Measurements from ENCODE around the gene SPOCK3. TPM values are rescaled to one million over a fixed set of nuclear protein-coding genes. Genes with fewer than 3 reads are reported as not detected.

Gene SPOCK3
- total RNA-seq, 2 experiments from 2014 or later, result not detected

DNA sequence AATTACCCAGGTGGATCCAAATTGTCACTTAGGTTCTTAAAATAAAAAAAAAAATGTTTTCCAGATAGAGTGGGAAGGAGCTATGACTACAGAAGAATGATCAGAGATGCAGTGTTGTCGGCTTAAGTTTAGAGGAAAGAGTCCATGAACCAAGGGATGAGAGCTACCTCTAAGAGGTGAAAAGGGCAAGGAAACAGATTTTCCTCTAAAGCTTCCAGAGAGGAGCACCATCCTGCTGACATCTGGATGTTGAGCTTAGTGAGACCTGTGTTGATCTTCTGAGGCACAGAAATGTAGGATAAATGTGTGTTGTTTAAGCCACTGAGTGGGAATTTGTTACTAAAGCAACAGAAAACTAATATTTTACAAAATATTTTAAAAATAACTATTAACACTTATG lies 498.7 kb downstream of the SPOCK3 start:
- Histone ChIP-seq H3K79me2 (ENCODE audit: insufficient read depth, low read depth, low read length) (no peaks in the 10 kb centered on the region), H3K9me3 (ENCODE audit: low read length) (no peaks in the 10 kb centered on the region), H4K20me1 (ENCODE audit: insufficient read depth, low read length) (no peaks in the 10 kb centered on the region), H3K4me3 (ENCODE audit: low read depth, low read length, poor library complexity, severe bottlenecking) (no peak overlapping the region), H3K36me3 (ENCODE audit: insufficient read depth, low read length) (no peaks in the 10 kb centered on the region), H3K27ac (ENCODE audit: low read depth, low read length, poor library complexity, severe bottlenecking) (no peak overlapping the region), H3K4me2 (ENCODE audit: low read length) (no peak overlapping the region), H3K4me1 (ENCODE audit: insufficient read depth, low read length, poor library complexity, severe bottlenecking) (no peaks in the 10 kb centered on the region), H2AFZ (ENCODE audit: low read length) (no peak overlapping the region), H3K9me2 (ENCODE audit: insufficient read depth, low read length) (no peaks in the 10 kb centered on the region)
- BruUV-seq (replicated peaks), result no TSS peak
- ChIA-PET CTCF (ENCODE audit: unreplicated experiment) (no interaction called here), POLR2A (no interaction called here)
- no peak for DNase-seq (ENCODE audit: low spot score)
- intact Hi-C loops (cut with micrococcal nuclease; ENCODE audit: unreplicated experiment), result no loop called here
- no peak for TF ChIP-seq CTCF (conservative IDR thresholded peaks at IDR 0.05; ENCODE audit: low read length)
- TF ChIP-seq EZH2phosphoT487 (IDR thresholded peaks at IDR 0.05; ENCODE audit: borderline replicate concordance, low read depth, low read length), result no peak

DNA sequence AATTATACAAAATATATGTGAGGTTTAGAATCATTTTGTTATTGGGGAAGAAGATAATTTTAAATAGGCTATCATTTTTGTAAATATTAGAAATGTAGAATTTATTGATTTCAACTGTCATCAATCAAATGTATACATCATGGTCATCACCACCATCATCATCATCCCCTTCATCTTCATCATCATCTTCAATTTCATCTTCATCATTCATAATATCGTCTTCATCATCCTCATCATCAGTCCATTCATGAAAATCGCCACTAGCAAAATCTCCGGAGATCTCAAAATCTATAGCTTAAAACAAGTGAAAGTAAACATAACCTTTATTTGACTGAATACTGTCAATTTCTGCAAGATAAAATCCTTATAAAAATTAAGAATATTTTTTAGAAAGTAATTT lies 499.5 kb downstream of the SPOCK3 start:
- ChIA-PET POLR2A (no interaction called here), CTCF (ENCODE audit: unreplicated experiment) (no interaction called here)
- H3K27ac ChIP-seq (ENCODE audit: low read depth, low read length, poor library complexity, severe bottlenecking), result no peak overlapping the region
- no peak for TF ChIP-seq EZH2phosphoT487 (IDR thresholded peaks at IDR 0.05; ENCODE audit: borderline replicate concordance, low read depth, low read length)
- TF ChIP-seq CTCF (conservative IDR thresholded peaks at IDR 0.05; ENCODE audit: low read length), result no peak
- H2AFZ ChIP-seq (ENCODE audit: low read length), result no peak overlapping the region
- H3K36me3 ChIP-seq (ENCODE audit: insufficient read depth, low read length), result no peaks in the 10 kb centered on the region
- no TSS peak for BruUV-seq (replicated peaks)
- no peaks in the 10 kb centered on the region for H4K20me1 ChIP-seq (ENCODE audit: insufficient read depth, low read length)
- H3K9me2 ChIP-seq (ENCODE audit: insufficient read depth, low read length), result no peaks in the 10 kb centered on the region
- H3K79me2 ChIP-seq (ENCODE audit: insufficient read depth, low read depth, low read length), result no peaks in the 10 kb centered on the region
- H3K4me2 ChIP-seq (ENCODE audit: low read length), result no peak overlapping the region
- DNase-seq (ENCODE audit: low spot score), result no peak
- H3K4me3 ChIP-seq (ENCODE audit: low read depth, low read length, poor library complexity, severe bottlenecking), result no peak overlapping the region
- intact Hi-C loops (cut with micrococcal nuclease; ENCODE audit: unreplicated experiment), result no loop called here
- no peaks in the 10 kb centered on the region for H3K9me3 ChIP-seq (ENCODE audit: low read length)
- no peaks in the 10 kb centered on the region for H3K4me1 ChIP-seq (ENCODE audit: insufficient read depth, low read length, poor library complexity, severe bottlenecking)

- Histone ChIP-seq H3K9me3 (ENCODE audit: low read length) (no peaks in the 10 kb centered on the region), H3K4me3 (ENCODE audit: low read depth, low read length, poor library complexity, severe bottlenecking) (no peak overlapping the region), H3K79me2 (ENCODE audit: insufficient read depth, low read depth, low read length) (no peaks in the 10 kb centered on the region), H3K4me2 (ENCODE audit: low read length) (no peak overlapping the region), H3K9me2 (ENCODE audit: insufficient read depth, low read length) (no peaks in the 10 kb centered on the region), H3K4me1 (ENCODE audit: insufficient read depth, low read length, poor library complexity, severe bottlenecking) (no peaks in the 10 kb centered on the region), H2AFZ (ENCODE audit: low read length) (no peak overlapping the region), H3K27ac (ENCODE audit: low read depth, low read length, poor library complexity, severe bottlenecking) (no peak overlapping the region), H4K20me1 (ENCODE audit: insufficient read depth, low read length) (no peaks in the 10 kb centered on the region), H3K36me3 (ENCODE audit: insufficient read depth, low read length) (no peaks in the 10 kb centered on the region)
- TF ChIP-seq CTCF (conservative IDR thresholded peaks at IDR 0.05; ENCODE audit: low read length), result no peak
- ChIA-PET CTCF (ENCODE audit: unreplicated experiment) (no interaction called here), POLR2A (no interaction called here)
- BruUV-seq (replicated peaks), result no TSS peak
- intact Hi-C loops (cut with micrococcal nuclease; ENCODE audit: unreplicated experiment), result no loop called here
- no peak for DNase-seq (ENCODE audit: low spot score)
These were observed 500.6 kb downstream of the SPOCK3 start for GRCh38 chr4:166733686-166734085.
